ENCODE data around the gene PKD1L1.

GRCh38 chr7:47933215-47933614, 15.1 kb downstream of the PKD1L1 start:
- no peak for TF ChIP-seq CTCF (IDR thresholded peaks at IDR 0.05)
- TF ChIP-seq POLR2A (IDR thresholded peaks at IDR 0.05) = no peak
